HEK293 (cell line): ENCODE measurements around the gene GLCCI1.

Experiments
- KLF8 ChIP-seq: fragments of 450-650 bp; formaldehyde crosslinking; IDR thresholded peaks from 2 replicates; pipeline ENCODE4 v1.5.1; 2016; ENCODE audit warnings: missing biosample characterization, missing genetic modification characterization
- ZNF138 ChIP-seq: fragments of 450-650 bp; formaldehyde crosslinking; IDR thresholded peaks from 2 replicates; pipeline ENCODE4 v1.5.1; 2016; ENCODE audit warnings: missing biosample characterization, missing genetic modification characterization, borderline replicate concordance
- ZNF175 ChIP-seq: fragments of 450-650 bp; formaldehyde crosslinking; IDR thresholded peaks from 2 replicates; pipeline ENCODE4 v1.5.1; 2016; ENCODE audit warnings: missing biosample characterization, missing genetic modification characterization
- ZNF350 ChIP-seq: fragments of 450-650 bp; formaldehyde crosslinking; IDR thresholded peaks from 2 replicates; pipeline ENCODE4 v1.5.0; 2017; ENCODE audit warnings: missing biosample characterization, mild to moderate bottlenecking, missing genetic modification characterization
- ZNF544 ChIP-seq: fragments of 450-650 bp; formaldehyde crosslinking; IDR thresholded peaks from 2 replicates; pipeline ENCODE4 v1.5.0; 2017; ENCODE audit warnings: missing biosample characterization, missing genetic modification characterization
- ZNF654 ChIP-seq: fragments of 450-650 bp; formaldehyde crosslinking; IDR thresholded peaks from 2 replicates; pipeline ENCODE4 v1.5.1; 2016; ENCODE audit warnings: low read depth, missing biosample characterization, missing genetic modification characterization
- ZNF76 ChIP-seq: fragments of 450-650 bp; formaldehyde crosslinking; IDR thresholded peaks from 2 replicates; pipeline ENCODE4; 2016; ENCODE audit warnings: low read depth, missing biosample characterization, missing genetic modification characterization, borderline replicate concordance
- TF ChIP-seq, protein P1 (sequence below): fragments of 450-650 bp; formaldehyde crosslinking; IDR thresholded peaks from 2 replicates; pipeline ENCODE4 v1.5.1; 2016; ENCODE audit warnings: missing biosample characterization, missing genetic modification characterization
- TF ChIP-seq, protein P2 (sequence below): fragments of 450-650 bp; formaldehyde crosslinking; optimal IDR thresholded peaks from 2 replicates; pipeline ENCODE3; 2016; ENCODE audit warnings: missing biosample characterization, mild to moderate bottlenecking, missing genetic modification characterization
- TF ChIP-seq, protein P3 (sequence below): fragments of 450-650 bp; formaldehyde crosslinking; IDR thresholded peaks from 2 replicates; pipeline ENCODE4 v1.5.1; 2017; ENCODE audit warnings: missing biosample characterization, missing genetic modification characterization

DNA sequence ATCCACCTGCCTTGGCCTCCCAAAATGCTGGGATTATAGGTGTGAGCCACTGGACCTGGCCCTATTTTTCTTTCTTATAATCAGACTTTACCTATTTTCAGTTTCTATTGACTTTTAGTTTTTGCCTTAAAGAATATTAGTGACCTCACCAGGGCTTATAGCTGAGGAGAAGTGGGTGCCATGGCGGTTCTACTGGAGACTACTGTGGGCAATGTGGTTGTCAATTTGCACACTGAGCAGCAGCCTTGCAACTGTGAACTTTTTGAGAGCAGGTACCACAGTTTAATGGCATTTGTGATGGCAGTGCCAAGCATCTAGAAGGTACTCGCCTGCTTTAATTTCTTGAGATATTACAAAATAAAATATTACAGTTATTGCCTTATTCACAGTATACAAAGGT lies 11.5 kb downstream of the GLCCI1 start:
- TF ChIP-seq, protein P1, sequence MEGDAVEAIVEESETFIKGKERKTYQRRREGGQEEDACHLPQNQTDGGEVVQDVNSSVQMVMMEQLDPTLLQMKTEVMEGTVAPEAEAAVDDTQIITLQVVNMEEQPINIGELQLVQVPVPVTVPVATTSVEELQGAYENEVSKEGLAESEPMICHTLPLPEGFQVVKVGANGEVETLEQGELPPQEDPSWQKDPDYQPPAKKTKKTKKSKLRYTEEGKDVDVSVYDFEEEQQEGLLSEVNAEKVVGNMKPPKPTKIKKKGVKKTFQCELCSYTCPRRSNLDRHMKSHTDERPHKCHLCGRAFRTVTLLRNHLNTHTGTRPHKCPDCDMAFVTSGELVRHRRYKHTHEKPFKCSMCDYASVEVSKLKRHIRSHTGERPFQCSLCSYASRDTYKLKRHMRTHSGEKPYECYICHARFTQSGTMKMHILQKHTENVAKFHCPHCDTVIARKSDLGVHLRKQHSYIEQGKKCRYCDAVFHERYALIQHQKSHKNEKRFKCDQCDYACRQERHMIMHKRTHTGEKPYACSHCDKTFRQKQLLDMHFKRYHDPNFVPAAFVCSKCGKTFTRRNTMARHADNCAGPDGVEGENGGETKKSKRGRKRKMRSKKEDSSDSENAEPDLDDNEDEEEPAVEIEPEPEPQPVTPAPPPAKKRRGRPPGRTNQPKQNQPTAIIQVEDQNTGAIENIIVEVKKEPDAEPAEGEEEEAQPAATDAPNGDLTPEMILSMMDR (tag by site-specific recombination) = no peak
- TF ChIP-seq ZNF76 (tag by site-specific recombination) (no peak), KLF8 (no peak), ZNF138 (no peak), ZNF544 (no peak), ZNF654 (no peak), ZNF350 (tag by site-specific recombination) (no peak), ZNF175 (tag by site-specific recombination) (no peak)
- TF ChIP-seq, protein P2, sequence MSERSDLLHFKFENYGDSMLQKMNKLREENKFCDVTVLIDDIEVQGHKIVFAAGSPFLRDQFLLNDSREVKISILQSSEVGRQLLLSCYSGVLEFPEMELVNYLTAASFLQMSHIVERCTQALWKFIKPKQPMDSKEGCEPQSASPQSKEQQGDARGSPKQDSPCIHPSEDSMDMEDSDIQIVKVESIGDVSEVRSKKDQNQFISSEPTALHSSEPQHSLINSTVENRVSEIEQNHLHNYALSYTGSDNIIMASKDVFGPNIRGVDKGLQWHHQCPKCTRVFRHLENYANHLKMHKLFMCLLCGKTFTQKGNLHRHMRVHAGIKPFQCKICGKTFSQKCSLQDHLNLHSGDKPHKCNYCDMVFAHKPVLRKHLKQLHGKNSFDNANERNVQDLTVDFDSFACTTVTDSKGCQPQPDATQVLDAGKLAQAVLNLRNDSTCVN (tag by site-specific recombination) = no peak
- TF ChIP-seq, protein P3, sequence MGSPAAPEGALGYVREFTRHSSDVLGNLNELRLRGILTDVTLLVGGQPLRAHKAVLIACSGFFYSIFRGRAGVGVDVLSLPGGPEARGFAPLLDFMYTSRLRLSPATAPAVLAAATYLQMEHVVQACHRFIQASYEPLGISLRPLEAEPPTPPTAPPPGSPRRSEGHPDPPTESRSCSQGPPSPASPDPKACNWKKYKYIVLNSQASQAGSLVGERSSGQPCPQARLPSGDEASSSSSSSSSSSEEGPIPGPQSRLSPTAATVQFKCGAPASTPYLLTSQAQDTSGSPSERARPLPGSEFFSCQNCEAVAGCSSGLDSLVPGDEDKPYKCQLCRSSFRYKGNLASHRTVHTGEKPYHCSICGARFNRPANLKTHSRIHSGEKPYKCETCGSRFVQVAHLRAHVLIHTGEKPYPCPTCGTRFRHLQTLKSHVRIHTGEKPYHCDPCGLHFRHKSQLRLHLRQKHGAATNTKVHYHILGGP (tag by site-specific recombination) = no peak
